HFF-Myc (cell line): ENCODE results near the gene ENO1.

ENCODE experiments used
- DNase-seq: peaks from one replicate; pipeline ENCODE4 v3.0.0-alpha.2; 2011; ENCODE audit warnings: low read depth; ENCODE audit errors: extremely low read depth
- H3K4me3 ChIP-seq: replicated peaks from 2 replicates; pipeline ENCODE4 v1.5.1; 2011; ENCODE audit warnings: low read depth, mild to moderate bottlenecking, control low read depth, low read length
- TF ChIP-seq, protein P1 (sequence below): IDR thresholded peaks from 2 replicates; pipeline ENCODE4 v1.5.1; 2012; ENCODE audit warnings: mild to moderate bottlenecking, low read depth, low read length, control low read depth; ENCODE audit errors: missing control alignments

ENO1 gene

DNA sequence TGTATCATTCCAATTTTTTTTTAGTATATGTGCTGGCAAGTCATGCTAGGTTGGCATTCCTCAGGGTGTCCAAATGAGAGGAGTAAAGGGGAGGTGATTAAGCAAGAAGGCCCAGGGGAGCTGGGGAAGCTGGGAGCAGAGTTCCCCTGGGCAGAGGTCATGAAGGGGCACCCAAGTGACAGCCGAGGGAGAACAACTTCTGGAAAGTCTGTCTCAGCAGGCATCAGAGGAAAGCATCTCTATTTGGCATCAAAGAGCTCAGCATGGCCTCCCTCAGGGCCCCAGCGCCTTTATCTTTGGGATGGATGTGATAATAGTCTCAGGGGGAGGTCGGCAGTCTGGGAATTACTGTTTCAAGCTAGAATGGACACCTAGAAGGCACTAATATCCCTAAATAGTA is 5.0 kb upstream of the ENO1 start:
- TF ChIP-seq, protein P1, sequence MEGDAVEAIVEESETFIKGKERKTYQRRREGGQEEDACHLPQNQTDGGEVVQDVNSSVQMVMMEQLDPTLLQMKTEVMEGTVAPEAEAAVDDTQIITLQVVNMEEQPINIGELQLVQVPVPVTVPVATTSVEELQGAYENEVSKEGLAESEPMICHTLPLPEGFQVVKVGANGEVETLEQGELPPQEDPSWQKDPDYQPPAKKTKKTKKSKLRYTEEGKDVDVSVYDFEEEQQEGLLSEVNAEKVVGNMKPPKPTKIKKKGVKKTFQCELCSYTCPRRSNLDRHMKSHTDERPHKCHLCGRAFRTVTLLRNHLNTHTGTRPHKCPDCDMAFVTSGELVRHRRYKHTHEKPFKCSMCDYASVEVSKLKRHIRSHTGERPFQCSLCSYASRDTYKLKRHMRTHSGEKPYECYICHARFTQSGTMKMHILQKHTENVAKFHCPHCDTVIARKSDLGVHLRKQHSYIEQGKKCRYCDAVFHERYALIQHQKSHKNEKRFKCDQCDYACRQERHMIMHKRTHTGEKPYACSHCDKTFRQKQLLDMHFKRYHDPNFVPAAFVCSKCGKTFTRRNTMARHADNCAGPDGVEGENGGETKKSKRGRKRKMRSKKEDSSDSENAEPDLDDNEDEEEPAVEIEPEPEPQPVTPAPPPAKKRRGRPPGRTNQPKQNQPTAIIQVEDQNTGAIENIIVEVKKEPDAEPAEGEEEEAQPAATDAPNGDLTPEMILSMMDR: no peak
- no peak for DNase-seq
- no peak overlapping the region for H3K4me3 ChIP-seq

DNA sequence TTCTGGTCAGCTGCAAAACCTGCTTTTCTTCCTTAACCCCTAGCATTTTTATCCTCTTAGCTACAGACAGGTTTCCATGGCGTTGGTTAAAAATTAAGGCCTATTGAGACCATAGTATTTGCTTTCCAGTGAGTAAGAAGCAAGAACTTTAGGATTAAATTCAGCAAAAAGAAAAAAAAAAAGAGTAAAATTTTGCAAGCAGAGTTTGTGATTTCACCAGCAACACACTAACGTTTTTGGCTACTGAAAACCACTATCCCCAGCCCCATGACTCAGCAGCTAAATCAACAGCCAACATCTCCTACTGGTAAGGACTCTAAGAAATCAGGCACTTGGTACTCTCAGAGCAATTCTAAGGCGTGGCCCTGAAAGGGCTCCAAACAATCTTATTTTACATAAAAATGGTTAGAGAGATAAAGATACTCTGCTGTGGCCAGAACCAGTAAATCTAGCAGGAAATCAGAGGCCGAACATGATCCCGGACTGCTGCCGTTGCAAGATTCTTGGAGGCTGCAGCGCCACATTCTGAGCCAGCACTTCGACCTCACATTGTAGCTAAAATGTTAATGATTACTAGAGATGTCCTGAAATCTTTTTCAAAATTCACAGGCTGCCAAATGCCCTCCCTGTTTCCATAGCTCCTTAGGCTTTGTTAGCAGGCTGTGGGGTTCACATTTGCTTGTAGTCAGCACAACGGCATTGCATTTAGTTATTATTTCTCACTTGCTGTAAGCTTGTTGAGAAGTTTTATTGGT is 1.6 kb upstream of the ENO1 start:
- peak overlapping the region; percentile 92 for H3K4me3 ChIP-seq
- TF ChIP-seq, protein P1: no peak
- DNase-seq: peak; percentile 72

DNA sequence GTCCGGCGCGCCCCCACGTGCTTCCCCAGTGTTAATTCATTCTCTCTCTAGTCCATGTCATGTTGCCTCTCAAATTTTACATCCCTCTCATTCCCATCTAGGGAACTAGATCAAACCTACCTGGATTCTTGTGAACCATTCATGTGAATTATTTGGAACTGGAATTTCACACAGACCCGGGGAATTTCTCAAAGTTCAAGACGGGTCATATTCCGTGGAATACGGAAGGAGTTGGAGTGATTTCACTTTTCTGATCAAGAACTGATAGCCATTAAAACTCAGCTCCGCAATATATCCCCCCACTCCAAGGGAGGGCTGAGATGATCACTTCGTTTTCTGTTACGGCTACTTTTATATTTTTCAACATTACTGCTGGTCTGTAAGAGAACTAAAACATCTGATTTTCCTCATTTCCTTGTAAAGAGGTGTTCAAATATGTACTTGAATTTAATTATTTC is 1.0 kb upstream of the ENO1 start:
- no peak for DNase-seq
- TF ChIP-seq, protein P1: no peak
- H3K4me3 ChIP-seq: peak overlapping the region; percentile 92

DNA sequence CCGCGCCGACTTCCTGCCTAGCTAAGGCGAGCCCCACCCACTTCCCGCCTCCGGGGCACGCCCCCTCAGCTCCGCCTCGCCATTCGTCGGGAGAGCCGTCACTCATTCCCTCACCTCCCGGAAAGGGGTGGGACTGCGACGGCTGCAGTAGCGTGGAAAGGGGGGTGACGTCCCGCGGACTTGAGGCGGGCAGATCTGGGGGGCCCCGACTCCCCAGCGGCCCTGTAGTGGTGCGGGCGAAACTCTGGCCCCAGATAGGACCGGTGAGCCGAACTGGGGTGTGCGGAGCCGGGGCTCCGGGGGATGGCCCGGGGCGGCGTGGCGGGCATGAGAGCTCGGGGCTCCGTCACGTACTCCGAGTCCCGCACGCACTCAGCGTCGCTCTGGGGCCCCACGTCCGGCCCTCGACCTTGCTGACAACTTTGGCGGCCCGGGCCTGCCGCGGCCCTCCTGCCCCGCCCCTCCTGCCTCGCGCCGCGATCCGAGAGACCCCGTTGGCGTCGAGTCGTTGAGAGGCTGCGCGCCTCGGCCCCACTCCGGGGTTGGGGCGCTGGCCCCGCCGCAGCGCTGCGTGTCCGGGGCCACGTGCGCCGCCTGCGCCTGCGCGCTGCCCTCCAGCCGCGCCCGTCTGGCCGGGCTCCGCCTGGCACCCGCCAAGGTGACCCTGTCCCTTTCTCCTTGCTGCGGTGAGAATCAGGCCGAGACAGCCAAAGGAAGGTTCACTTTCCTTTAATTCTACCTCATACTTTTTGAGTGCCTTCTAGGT is 395 bp upstream of the ENO1 start:
- TF ChIP-seq, protein P1: no peak
- peak; percentile 87 for DNase-seq

DNA sequence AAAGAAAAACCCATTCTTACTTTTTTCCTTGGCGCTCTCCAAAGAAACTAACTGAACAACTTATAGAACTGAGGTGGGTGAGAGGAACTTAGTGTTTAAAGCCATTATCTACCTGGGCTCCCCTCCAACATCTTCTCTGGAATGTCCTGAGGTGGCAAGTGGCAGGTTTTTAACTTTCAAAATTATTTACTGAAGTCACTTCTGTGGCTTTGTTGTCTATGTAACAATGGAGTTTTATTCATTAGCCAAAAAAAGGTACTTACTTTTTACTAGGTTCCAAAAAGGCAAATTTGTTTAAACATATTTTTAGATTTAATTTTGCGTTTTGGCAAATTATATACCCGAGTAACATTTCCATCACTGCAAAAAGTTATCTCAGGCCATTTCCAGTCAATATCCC is 2.4 kb downstream of the ENO1 start:
- TF ChIP-seq, protein P1: no peak
- DNase-seq: no peak
- peak overlapping the region; percentile 92 for H3K4me3 ChIP-seq

More for the DNA sequence above, 395 bp upstream of the ENO1 start:
- peak overlapping the region; percentile 92 for H3K4me3 ChIP-seq

DNA sequence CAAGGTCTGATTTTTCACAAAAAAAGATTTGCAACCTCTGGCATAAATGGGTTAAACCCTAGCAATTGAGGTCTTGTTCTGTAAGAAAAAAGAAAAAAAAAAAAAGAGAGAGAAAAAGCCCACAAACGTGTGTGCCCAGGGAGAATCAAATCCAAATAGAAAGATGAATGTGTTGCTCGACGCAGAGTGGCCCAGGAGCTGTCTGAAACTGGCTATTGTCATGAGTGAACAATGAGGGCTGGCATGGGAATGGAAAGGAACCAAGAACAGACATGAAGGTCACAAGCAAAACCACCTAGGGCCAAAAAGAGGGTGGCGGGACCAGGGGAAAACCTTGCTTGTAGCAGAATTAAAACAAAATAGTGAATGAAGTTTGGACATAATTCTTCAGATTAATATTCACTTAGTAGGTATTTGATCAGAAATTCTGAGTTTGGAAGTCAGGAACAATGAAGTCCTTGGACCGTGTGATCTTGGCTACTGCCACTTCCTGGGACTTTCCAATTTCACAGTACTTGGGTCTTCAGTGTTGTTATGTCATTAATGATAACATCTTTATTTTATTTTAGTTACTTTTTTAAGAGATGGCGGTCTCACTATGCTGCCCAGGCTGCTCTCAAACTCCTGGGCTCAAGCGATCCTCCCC is 3.1 kb downstream of the ENO1 start:
- TF ChIP-seq, protein P1: no peak
- H3K4me3 ChIP-seq: peak overlapping the region; percentile 92
- DNase-seq: no peak
